BLaER1 (cell line): ENCODE results near the gene MAT2B.

Source experiments
- H3K27ac ChIP-seq: shearing (Covaris generic); formaldehyde crosslinking; 2 replicates; pipeline ENCODE4 v1.8.1; 2022
- H3K27me3 ChIP-seq: shearing (Covaris generic); formaldehyde crosslinking; 2 replicates; pipeline ENCODE4 v1.8.1; 2022
- H3K36me3 ChIP-seq: shearing (Covaris generic); formaldehyde crosslinking; 2 replicates; pipeline ENCODE4 v1.8.1; 2022
- H3K4me1 ChIP-seq: shearing (Covaris generic); formaldehyde crosslinking; 2 replicates; pipeline ENCODE4 v1.8.1; 2022
- H3K4me2 ChIP-seq: shearing (Covaris generic); formaldehyde crosslinking; 2 replicates; pipeline ENCODE4 v1.8.1; 2022
- H3K4me3 ChIP-seq: shearing (Covaris generic); formaldehyde crosslinking; 2 replicates; pipeline ENCODE4 v1.8.1; 2022
- H3K9ac ChIP-seq: shearing (Covaris generic); formaldehyde crosslinking; 2 replicates; pipeline ENCODE4 v1.8.1; 2022
- H3K9me3 ChIP-seq: shearing (Covaris generic); formaldehyde crosslinking; 2 replicates; pipeline ENCODE4 v1.8.1; 2022
- H4K20me1 ChIP-seq: shearing (Covaris generic); formaldehyde crosslinking; 2 replicates; pipeline ENCODE4 v1.8.1; 2022
- Cebpa-rat ChIP-seq: shearing (Covaris generic); IDR thresholded peaks from 2 replicates; pipeline ENCODE4 v1.8.1; 2022

MAT2B gene

GRCh38 chr5:163503106-163504078 lies 2.0 kb upstream of the MAT2B start:
- H3K27me3 ChIP-seq = no peaks in the 10 kb centered on the region
- H3K9ac ChIP-seq = peak overlapping the region; percentile 92
- TF ChIP-seq Cebpa-rat = no peak
- H3K27ac ChIP-seq = peak overlapping the region; percentile 90
- peak overlapping the region; percentile 87 for H3K4me2 ChIP-seq
- H3K4me1 ChIP-seq = peaks cover 30% of the 10 kb centered on the region
- peaks cover 4% of the 10 kb centered on the region; the same call in 1 of the 2 replicates for H3K36me3 ChIP-seq
- H3K9me3 ChIP-seq = no peaks in the 10 kb centered on the region
- peaks cover 28% of the 10 kb centered on the region for H4K20me1 ChIP-seq
- peak overlapping the region; percentile 72 for H3K4me3 ChIP-seq

DNA sequence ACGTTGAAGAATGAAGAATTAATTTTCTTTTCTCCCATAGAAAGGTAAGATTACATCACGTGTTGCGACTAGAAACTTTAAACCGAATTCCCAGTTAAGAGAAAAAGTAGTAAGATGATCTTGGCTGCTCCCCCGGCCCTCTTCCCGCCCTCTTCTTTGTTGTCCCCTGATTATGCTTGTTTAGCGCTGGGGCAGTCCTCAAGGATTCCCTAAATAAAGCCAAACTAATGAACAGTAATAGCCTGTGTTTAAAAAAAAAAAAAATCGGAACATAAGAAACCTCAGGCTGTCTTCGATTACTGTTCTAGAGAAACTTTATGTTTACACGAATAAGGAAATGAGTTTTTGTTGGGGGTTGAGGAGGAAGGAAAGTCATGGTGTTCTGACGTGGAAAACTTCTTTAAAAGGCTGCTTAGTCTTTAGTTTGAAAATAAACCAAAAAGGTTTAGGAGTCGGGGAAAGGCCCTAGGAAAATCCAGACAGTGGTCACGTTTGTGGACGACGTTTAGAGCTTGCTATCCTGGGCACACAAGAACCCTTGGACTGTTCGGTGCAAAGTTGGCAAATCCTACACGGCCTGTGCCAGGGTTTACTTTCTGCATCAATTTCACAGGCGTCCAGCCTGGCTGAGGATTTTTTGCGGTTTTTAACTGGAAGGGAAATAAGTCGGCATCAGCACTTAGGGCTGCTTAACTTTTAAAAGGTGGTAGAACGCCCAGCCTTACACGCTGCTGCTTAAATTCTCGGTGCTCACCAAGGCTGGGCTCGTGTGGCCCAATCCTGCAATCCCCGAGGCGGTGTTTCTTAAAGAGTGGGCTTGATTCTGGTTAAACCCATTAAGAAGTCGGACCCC lies 1.1 kb upstream of the MAT2B start:
- H3K36me3 ChIP-seq = peaks cover 11% of the 10 kb centered on the region
- peaks cover 37% of the 10 kb centered on the region for H4K20me1 ChIP-seq
- peak overlapping the region; percentile 90 for H3K27ac ChIP-seq
- peak overlapping the region; percentile 87 for H3K4me2 ChIP-seq
- TF ChIP-seq Cebpa-rat = no peak
- H3K27me3 ChIP-seq = no peaks in the 10 kb centered on the region
- H3K4me1 ChIP-seq = peaks cover 39% of the 10 kb centered on the region
- peak overlapping the region; percentile 92 for H3K9ac ChIP-seq
- H3K4me3 ChIP-seq = peak overlapping the region; percentile 72
- no peaks in the 10 kb centered on the region for H3K9me3 ChIP-seq

- Histone ChIP-seq H3K27me3 (no peaks in the 10 kb centered on the region), H3K36me3 (peaks cover 16% of the 10 kb centered on the region), H3K4me3 (peak overlapping the region; percentile 72), H3K27ac (peak overlapping the region; percentile 90), H3K9ac (peak overlapping the region; percentile 92), H3K9me3 (no peaks in the 10 kb centered on the region), H3K4me2 (peak overlapping the region; percentile 87), H3K4me1 (peaks cover 45% of the 10 kb centered on the region), H4K20me1 (peaks cover 44% of the 10 kb centered on the region)
- TF ChIP-seq Cebpa-rat = no peak
These were observed 411 bp upstream of the MAT2B start for GRCh38 chr5:163505049-163505367.

- Histone ChIP-seq H3K4me1 (peaks cover 45% of the 10 kb centered on the region), H3K9ac (peak overlapping the region; percentile 92), H3K4me3 (peak overlapping the region; percentile 72), H3K27ac (peak overlapping the region; percentile 90), H3K9me3 (no peaks in the 10 kb centered on the region), H4K20me1 (peaks cover 54% of the 10 kb centered on the region), H3K27me3 (no peaks in the 10 kb centered on the region), H3K4me2 (peak overlapping the region; percentile 95), H3K36me3 (peaks cover 20% of the 10 kb centered on the region)
- TF ChIP-seq Cebpa-rat = no peak
These were observed 657 bp downstream of the MAT2B start for GRCh38 chr5:163506095-163506457.

GRCh38 chr5:163506726-163507125 lies 1.3 kb downstream of the MAT2B start:
- H3K9me3 ChIP-seq = no peaks in the 10 kb centered on the region
- no peaks in the 10 kb centered on the region for H3K27me3 ChIP-seq
- peak overlapping the region; percentile 90; the same call in 1 of the 2 replicates for H3K27ac ChIP-seq
- H4K20me1 ChIP-seq = peaks cover 61% of the 10 kb centered on the region
- peaks cover 45% of the 10 kb centered on the region for H3K4me1 ChIP-seq
- peak overlapping the region; percentile 72 for H3K4me3 ChIP-seq
- H3K4me2 ChIP-seq = peak overlapping the region; percentile 95
- peak overlapping the region; percentile 92 for H3K9ac ChIP-seq
- peaks cover 26% of the 10 kb centered on the region for H3K36me3 ChIP-seq
- no peak for TF ChIP-seq Cebpa-rat

DNA sequence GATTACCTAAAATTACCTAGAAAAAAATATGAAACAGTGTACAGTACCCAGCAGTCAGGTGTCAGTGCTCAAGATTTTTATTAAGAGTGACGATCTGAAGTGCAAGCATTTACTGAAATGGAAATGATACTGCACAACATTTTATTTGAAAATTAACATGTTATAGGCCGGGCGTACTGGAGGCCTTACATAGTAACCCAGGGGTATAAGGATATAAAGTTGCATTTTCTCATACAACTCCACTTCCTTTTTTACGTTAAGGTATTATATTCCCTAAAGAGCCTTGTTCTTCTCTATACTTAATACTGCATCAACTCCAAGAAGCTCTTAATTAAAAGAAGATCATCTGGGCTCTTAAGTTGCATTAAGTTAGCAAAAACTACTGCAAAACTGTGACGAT lies 3.3 kb downstream of the MAT2B start:
- H3K4me3 ChIP-seq = no peak overlapping the region
- H3K9me3 ChIP-seq = no peaks in the 10 kb centered on the region
- no peak for TF ChIP-seq Cebpa-rat
- H3K4me2 ChIP-seq = peak overlapping the region; percentile 95
- peaks cover 35% of the 10 kb centered on the region for H3K4me1 ChIP-seq
- H3K27me3 ChIP-seq = no peaks in the 10 kb centered on the region
- H3K9ac ChIP-seq = no peak overlapping the region
- H3K27ac ChIP-seq = no peak overlapping the region
- peaks cover 46% of the 10 kb centered on the region for H3K36me3 ChIP-seq
- peaks cover 81% of the 10 kb centered on the region for H4K20me1 ChIP-seq

DNA sequence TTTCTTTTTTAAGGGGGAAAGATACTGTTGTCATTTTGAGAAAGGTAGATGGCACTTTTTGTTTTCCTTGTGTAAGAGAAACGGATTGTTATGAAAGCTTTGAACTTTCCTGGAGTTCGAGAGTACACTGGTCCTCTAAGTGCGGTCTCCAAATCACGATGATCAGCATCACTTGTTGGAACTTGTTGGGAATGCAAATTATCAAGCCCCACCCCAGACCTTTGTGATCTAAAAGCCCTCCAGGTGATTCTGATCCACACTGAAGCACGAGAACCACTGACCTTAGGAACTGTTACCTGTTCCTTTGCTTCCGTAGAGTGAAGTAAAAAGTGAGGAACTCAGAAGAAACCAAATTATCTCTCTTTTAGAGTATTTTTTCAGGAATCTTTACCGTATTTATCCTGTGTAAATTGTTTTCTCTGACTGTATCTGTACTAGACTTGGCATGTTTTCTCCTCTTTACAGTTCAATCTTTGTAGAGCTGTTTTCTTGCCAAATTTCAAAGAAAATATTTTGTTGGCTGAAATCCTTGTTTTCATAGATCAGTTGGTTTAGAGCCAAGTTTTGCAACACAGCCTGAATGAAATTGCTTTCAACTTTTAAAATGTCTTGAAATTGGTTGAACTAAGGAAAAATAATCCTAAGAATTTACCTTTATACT lies 4.0 kb downstream of the MAT2B start:
- H3K4me3 ChIP-seq = no peak overlapping the region
- peak overlapping the region; percentile 13; the same call in 1 of the 2 replicates for H3K4me2 ChIP-seq
- H4K20me1 ChIP-seq = peaks cover 83% of the 10 kb centered on the region

GRCh38 chr5:163512526-163512925 lies 7.1 kb downstream of the MAT2B start:
- H3K9ac ChIP-seq = no peak overlapping the region
- TF ChIP-seq Cebpa-rat = no peak
- H3K27me3 ChIP-seq = no peaks in the 10 kb centered on the region
- H3K27ac ChIP-seq = no peak overlapping the region
- peaks cover 77% of the 10 kb centered on the region for H3K36me3 ChIP-seq
- H3K4me3 ChIP-seq = no peak overlapping the region
- no peak overlapping the region for H3K4me2 ChIP-seq
- no peaks in the 10 kb centered on the region for H3K9me3 ChIP-seq
- H3K4me1 ChIP-seq = peaks cover 23% of the 10 kb centered on the region
- H4K20me1 ChIP-seq = peaks cover 83% of the 10 kb centered on the region

More for the DNA sequence above, 4.0 kb downstream of the MAT2B start:
- H3K27me3 ChIP-seq = no peaks in the 10 kb centered on the region
- H3K27ac ChIP-seq = no peak overlapping the region
- H3K9ac ChIP-seq = no peak overlapping the region
- no peaks in the 10 kb centered on the region for H3K9me3 ChIP-seq
- H3K4me1 ChIP-seq = peaks cover 35% of the 10 kb centered on the region
- TF ChIP-seq Cebpa-rat = no peak
- H3K36me3 ChIP-seq = peaks cover 49% of the 10 kb centered on the region

- Histone ChIP-seq H3K9me3 (peaks cover 4% of the 10 kb centered on the region; the same call in 1 of the 2 replicates), H3K27ac (no peak overlapping the region), H3K4me2 (no peak overlapping the region), H3K27me3 (no peaks in the 10 kb centered on the region), H3K36me3 (peaks cover 34% of the 10 kb centered on the region), H3K9ac (no peak overlapping the region), H3K4me3 (no peak overlapping the region), H3K4me1 (peaks cover 9% of the 10 kb centered on the region), H4K20me1 (no peaks in the 10 kb centered on the region; the same call in 1 of the 2 replicates)
- TF ChIP-seq Cebpa-rat = no peak
These were observed 19.7 kb downstream of the MAT2B start for GRCh38 chr5:163525096-163525495.
